SK-MEL-5 (cell line): ENCODE data around the gene CNOT6. TPM values are rescaled to one million over a fixed set of nuclear protein-coding genes. Genes with fewer than 3 reads are reported as not detected.
A peak's percentile ranks its signal among the peaks of the same experiment; 100 is the strongest.

Experiments used
- DNase-seq: peaks from one replicate; pipeline ENCODE4 v3.0.0-alpha.2; 2016; ENCODE audit warnings: low read depth, low spot score
- in situ Hi-C: cut with HindIII; loops from 2 replicates; pipeline ENCODE4 v1.10.0; 2016; ENCODE audit warnings: low sequenced_read_pairs, high pct_unique_total_duplicates, low pct_unique_long_range_greater_than_20kb
- total RNA-seq: library from RNA; depleted of rRNA; stranded (reverse); fragments of >200 nt; shearing (Covaris generic); gene quantifications from 2 replicates; pipeline ENCODE4 v1.2.3, GENCODE V29; 2014

The CNOT6 gene
- total RNA-seq, 1 experiment from 2014 or later, result 9.6 TPM

DNA sequence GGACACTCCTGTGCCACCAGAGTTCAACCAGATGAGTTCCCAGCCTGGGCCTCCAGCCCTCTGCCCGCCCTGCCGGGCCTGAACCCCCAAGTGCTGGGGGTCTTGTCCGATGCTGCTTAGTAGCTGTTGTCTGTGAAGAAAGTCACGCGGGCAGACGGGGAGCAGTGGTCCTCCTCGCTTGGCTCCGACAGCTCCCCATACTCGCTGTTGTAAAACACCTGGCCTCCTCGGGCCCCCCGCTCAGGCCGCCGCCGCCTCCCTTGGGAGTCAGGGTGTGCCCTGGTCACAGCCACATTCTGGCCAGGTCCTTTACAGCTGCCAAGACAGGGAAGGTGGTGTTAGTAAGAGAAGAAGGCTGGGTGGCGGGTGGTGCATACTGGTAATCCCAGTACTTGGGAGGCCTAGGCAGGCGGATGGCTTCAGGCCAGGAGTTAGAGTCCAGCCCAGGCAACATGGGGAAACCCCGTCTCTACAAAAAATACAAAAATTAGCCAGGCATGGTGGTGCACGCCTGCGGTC is 109.0 kb downstream of the CNOT6 start:
- in situ Hi-C loops, result no loop called here
- DNase-seq, result no peak

DNA sequence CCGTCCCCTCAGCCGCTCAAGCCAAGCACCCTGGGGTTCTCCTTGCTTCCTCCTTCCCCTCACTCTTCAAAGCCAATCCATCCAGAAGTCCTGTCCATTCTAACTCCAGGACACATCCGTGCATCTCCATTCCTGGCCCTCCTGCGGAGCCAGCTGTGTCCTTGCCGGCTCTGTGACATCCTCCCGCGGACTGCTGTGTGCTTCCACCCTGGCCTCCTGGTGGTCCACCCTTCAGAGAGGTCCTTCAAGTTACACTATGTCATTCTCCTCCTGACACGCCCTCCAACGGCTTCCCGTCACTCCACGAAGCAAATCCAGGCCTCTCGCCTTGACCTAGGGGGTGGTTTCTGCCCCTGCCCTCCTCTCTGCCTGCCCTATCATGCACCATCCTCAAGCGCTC is 110.1 kb downstream of the CNOT6 start:
- no peak for DNase-seq
- in situ Hi-C loops, result no loop called here

- in situ Hi-C loops, result no loop called here
- peak; percentile 62 for DNase-seq
Observed at GRCh38 chr5:180605554-180606214, 111.5 kb downstream of the CNOT6 start.

DNA sequence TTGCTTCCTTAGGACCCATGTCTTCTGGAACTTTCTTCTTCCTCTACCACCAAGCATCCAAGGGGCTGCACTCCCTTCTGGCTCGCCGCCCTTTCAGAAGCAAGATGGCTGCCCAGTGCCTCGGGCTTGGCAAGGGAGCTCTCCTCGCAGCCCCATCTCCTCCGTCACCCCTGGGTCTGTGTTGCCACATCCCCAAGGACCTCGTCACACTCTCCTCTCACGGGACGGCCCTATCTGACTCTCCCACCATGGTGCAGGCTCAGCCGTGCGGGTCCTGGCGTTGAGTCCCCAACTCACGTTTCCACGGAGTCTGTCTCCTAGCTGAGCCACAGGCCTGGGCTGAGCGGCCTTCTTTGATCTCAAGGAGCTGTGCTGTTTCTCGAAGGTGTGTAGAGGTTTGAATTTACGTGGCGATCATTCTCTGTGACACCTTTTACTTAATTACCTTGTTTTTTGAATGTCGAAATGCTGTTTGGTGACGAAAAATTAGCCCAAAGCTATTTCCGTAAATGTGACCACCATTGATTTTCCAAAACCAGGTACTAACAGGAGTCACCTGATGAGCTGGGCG is 112.1 kb downstream of the CNOT6 start:
- DNase-seq, result no peak
- in situ Hi-C loops, result no loop called here

GRCh38 chr5:180607861-180608571 is 113.8 kb downstream of the CNOT6 start:
- in situ Hi-C loops, result no loop called here
- no peak for DNase-seq

- in situ Hi-C loops, result no loop called here
- no peak for DNase-seq
Observed at GRCh38 chr5:180608572-180609310, 114.6 kb downstream of the CNOT6 start.

DNA sequence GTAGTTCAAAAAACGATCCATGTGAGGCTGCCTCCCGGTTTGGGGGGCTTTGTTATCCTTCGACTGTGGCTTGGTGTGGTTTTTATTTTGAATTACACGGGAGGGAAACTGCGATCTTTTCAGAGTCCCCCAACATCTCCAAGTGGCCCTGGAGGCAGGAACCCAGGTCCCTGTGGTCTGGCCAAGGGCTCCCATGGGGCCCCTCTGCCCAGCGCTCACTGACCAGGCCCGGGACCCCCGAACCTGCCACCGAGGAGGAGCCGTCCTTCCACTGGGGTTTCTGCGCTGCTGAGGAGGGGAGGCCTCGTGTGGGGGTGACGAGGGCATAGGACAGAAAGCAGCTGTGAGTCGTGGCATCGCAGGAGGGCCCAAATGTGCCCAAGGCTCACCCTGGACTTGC is 115.2 kb downstream of the CNOT6 start:
- DNase-seq, result no peak
- in situ Hi-C loops, result no loop called here

DNA sequence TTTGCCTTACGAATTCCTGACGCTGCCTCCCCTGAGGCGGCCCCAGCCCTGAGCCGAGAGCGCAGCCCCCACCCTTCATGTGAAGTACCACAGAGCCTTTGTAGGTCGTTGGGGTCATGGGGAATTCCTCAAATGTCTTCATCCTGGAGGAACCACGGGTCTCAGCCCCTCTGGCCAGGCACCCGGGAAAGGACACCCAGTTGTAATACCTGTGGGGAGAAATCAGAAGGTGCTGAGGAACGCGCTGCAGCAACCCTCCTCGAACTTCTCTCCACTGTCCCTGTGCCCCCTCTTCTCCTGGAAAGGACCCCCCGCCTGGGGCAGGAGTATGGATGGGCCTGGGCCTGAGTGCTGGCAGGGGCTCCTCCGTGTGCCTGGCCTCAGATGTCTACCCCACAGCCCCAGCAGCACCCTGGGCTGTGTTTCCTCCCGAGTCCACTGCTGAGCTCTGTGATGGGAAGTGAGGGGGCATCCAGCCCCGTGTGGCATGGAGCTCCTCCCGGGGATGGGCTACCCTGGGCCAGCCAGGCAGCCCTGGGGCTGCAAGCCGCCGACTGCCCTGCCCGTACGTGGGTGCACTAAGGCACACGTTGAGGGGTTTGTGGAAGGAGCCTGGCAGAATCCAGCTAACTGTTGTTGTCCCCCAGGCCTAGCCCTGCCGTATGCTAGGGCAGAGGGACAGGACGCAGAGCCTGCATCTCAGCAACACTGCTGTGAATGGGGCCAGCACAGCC is 115.8 kb downstream of the CNOT6 start:
- in situ Hi-C loops, result no loop called here
- DNase-seq, result no peak

- DNase-seq, result peak; percentile 18
- in situ Hi-C loops, result no loop called here
Observed at GRCh38 chr5:180611140-180611850, 117.1 kb downstream of the CNOT6 start.

GRCh38 chr5:180612683-180613082 is 118.5 kb downstream of the CNOT6 start:
- in situ Hi-C loops, result no loop called here
- DNase-seq, result no peak

- in situ Hi-C loops, result no loop called here
- no peak for DNase-seq
Observed at GRCh38 chr5:180613188-180613813, 119.1 kb downstream of the CNOT6 start.

DNA sequence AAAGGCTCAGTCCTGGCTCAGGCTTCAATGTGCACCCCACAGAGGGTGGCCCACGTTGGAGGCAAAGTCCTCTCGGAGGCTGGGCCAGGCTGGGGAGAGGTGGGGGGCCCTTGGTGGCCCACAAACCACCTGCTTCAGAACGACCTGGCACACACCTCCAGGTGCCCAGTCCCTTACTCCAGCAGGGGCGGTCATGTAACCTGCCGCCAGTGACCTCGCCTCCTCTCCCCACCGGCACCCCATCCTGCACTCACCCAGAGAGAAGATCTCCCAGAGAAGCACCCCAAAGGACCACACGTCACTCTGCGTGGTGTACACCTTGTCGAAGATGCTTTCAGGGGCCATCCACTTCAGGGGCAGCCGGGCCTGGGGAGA is 119.6 kb downstream of the CNOT6 start:
- in situ Hi-C loops, result no loop called here
- no peak for DNase-seq

DNA sequence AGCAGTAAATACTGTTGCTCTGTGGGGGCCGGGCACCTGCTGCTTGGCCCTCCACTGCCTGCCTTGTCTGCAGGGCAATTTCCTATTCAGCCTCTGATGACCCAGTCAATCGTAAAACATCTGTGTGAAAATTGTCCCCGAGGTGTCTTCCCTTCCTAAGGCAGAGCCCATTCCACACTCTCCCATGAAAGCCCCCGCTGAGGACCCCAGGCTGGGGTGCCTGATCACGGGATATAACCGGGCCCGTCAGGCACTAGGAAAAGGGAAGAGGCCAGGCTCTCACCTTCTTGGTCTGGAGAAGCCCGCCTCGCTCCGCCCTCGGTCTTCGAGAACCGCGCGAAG is 124.3 kb downstream of the CNOT6 start:
- DNase-seq, result no peak
- in situ Hi-C loops, result no loop called here

- peak; percentile 43 for DNase-seq
Observed at GRCh38 chr5:180618829-180619562, 124.8 kb downstream of the CNOT6 start.

GRCh38 chr5:180619563-180619915 is 125.4 kb downstream of the CNOT6 start:
- in situ Hi-C loops, result no loop called here
- DNase-seq, result no peak

More at GRCh38 chr5:180618829-180619562, 124.8 kb downstream of the CNOT6 start:
- in situ Hi-C loops, result no loop called here

DNA sequence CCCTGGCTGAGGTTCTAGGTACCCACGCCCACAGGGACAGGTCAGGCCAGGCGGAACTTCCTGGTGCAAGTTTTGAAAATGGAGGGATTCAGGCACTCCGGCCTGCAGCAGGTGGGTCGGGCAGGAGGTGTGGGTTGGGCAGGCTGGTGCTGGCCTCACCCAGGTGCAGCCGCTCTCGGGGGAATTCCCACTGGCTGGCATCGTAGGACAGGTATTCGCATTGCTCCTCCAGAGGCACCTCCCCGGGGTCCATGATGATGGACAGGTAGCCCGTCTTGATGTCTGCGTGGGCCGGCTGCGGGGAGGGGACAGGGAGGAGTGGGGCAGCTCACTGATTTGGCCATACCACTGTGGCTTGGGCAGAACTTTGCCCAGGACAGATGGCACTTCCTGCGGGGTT is 125.8 kb downstream of the CNOT6 start:
- in situ Hi-C loops, result no loop called here
- DNase-seq, result no peak
